Naive thymus-derived CD4-positive, alpha-beta T cell (primary cell): ENCODE data around the gene EPB41L2. TPM values are rescaled to one million over a fixed set of nuclear protein-coding genes. Genes with fewer than 3 reads are reported as not detected.

Source experiments
- ATAC-seq: fragments of 150-1000 bp; cut with Tn5 transposase; 2 replicates; pipeline ENCODE4 v1.10.0; 2021; ENCODE audit warnings: mild to moderate bottlenecking, moderate library complexity
- CTCF ChIA-PET: fragments of 350-600 bp; sonication (Branson Sonifier 250); formaldehyde crosslinking; loops from one replicate; lab custom pipeline; 2021; ENCODE audit warnings: antibody characterized with exemption; lab: Charles Lee
- POLR2A ChIA-PET: fragments of 350-600 bp; sonication (Branson Sonifier 250); formaldehyde crosslinking; loops from one replicate; lab custom pipeline; 2021; ENCODE audit warnings: antibody characterized with exemption, inconsistent platforms; lab: Charles Lee
- DNase-seq, 9 donors: peaks; one replicate each; pipeline versions ENCODE4 v3.0.0 to v3.0.0-alpha.2; 2020 to 2022; ENCODE audit warnings: mixed read lengths in 1 of 9
- H3K27ac ChIP-seq: one replicate; pipeline ENCODE4 v1.7.0; 2013; ENCODE audit warnings: mild to moderate bottlenecking, low read depth, low read length, moderate library complexity
- H3K27me3 ChIP-seq, 2 donors: one replicate each; pipeline ENCODE4 v1.7.0; 2013; ENCODE audit warnings: low read length in 2 of 2, mild to moderate bottlenecking in 2 of 2, moderate library complexity in 2 of 2; ENCODE audit not compliant: control insufficient read depth in 2 of 2, insufficient read depth in 2 of 2
- H3K36me3 ChIP-seq, 3 experiments: 1 replicate in 2 of 3; 2 replicates in 1 of 3; pipeline ENCODE4 v1.7.0; 2013; ENCODE audit warnings: low read length in 3 of 3, mild to moderate bottlenecking in 3 of 3, moderate library complexity in 1 of 3; ENCODE audit not compliant: insufficient read depth in 3 of 3, control insufficient read depth in 2 of 3
- H3K4me1 ChIP-seq, 2 donors: one replicate each; pipeline ENCODE4 v1.7.0; 2013; ENCODE audit warnings: low read length in 2 of 2, mild to moderate bottlenecking in 2 of 2, moderate library complexity in 1 of 2; ENCODE audit not compliant: control insufficient read depth in 2 of 2, insufficient read depth in 2 of 2
- H3K4me3 ChIP-seq: 2 replicates; pipeline ENCODE4 v1.7.0; 2013; ENCODE audit warnings: mild to moderate bottlenecking, low read length
- H3K9me3 ChIP-seq, 3 experiments: 1 replicate in 2 of 3; 2 replicates in 1 of 3; pipeline ENCODE4 v1.7.0; 2013; ENCODE audit warnings: low read length in 3 of 3; ENCODE audit not compliant: control insufficient read depth in 2 of 3
- H3K27ac Mint-ChIP-seq, 9 donors: one replicate each; pipeline ENCODE4 v1.8.0; 2020 to 2022; ENCODE audit warnings: mixed read lengths in 9 of 9, mild to moderate bottlenecking in 8 of 9, moderate library complexity in 5 of 9, inconsistent platforms in 2 of 9
- H3K27me3 Mint-ChIP-seq, 5 donors: one replicate each; pipeline ENCODE4 v1.8.0; 2021 to 2022; ENCODE audit warnings: mixed read lengths in 5 of 5, mild to moderate bottlenecking in 1 of 5
- H3K36me3 Mint-ChIP-seq, 5 donors: one replicate each; pipeline ENCODE4 v1.8.0; 2020 to 2022; ENCODE audit warnings: mixed read lengths in 5 of 5, mild to moderate bottlenecking in 3 of 5, inconsistent platforms in 1 of 5
- H3K4me1 Mint-ChIP-seq, 7 donors: one replicate each; pipeline ENCODE4 v1.8.0; 2020 to 2022; ENCODE audit warnings: mixed read lengths in 7 of 7, mild to moderate bottlenecking in 3 of 7, inconsistent platforms in 1 of 7
- H3K4me3 Mint-ChIP-seq, 10 donors: one replicate each; pipeline ENCODE4 v1.8.0; 2020 to 2022; ENCODE audit warnings: mild to moderate bottlenecking in 10 of 10, mixed read lengths in 10 of 10, moderate library complexity in 6 of 10, inconsistent platforms in 2 of 10
- H3K9me3 Mint-ChIP-seq, 11 donors: one replicate each; pipeline ENCODE4 v1.8.0; 2020 to 2022; ENCODE audit warnings: mixed read lengths in 11 of 11, mild to moderate bottlenecking in 4 of 11, inconsistent platforms in 1 of 11, moderate library complexity in 1 of 11
- intact Hi-C, 2 donors: fragments of 100-400 bp; cut with micrococcal nuclease; formaldehyde crosslinking; loops; one replicate each; pipeline ENCODE4 v1.15.1; 2023
- polyA plus RNA-seq, 2 donors: library from polyadenylated mRNA; unstranded; fragments of 300-500 nt; fragmentation: Illumina TruSeq; gene quantifications; one replicate each; pipeline ENCODE4 v1.2.3, GENCODE V29; 2021
- total RNA-seq, 6 experiments: library from RNA in 5 of 6; stranded (reverse) in 5 of 6; gene quantifications; 1 replicate in 5 of 6; 2 replicates in 1 of 6; pipeline ENCODE4 v1.2.3 and lab custom pipeline; 2021 to 2026

EPB41L2 gene
- total and polyA plus RNA-seq, 7 experiments from 2014 or later, result 4.6 to 26.9 (median 12.3) TPM

DNA sequence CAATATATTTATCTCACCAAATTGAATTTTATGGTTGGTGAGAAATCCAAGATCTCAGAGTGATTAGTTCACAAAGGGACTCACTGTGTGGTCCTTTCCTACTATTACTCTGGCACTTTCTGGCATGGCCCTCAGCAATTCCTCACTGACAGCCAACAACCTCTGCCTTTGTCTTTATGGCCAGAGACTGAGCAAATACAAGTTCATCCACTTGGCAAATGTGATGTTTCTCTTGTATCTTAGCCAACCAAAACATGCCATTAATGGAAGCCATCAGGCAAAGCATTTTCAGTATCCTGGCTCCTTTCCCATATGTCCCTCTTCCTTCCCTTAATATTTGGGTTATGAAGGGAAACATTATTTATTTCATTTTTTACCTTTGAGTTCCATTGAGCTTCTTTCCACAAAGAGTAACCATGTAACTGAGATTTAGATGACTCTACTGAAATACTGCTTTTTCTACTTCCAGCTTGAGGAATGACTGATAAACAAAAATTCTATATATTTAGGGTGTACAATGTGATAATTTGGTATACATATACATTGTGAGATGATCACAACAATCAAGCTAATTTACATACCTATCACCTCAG lies 266.6 kb downstream of the EPB41L2 start:
- H3K27ac ChIP-seq, result no peak overlapping the region
- Mint-ChIP-seq H3K9me3 (peaks cover 0 to 8% (median 0%) of the 10 kb centered on the region in 11 donors), H3K4me3 (no peak overlapping the region), H3K27me3 (peaks cover 0 to 8% (median 0%) of the 10 kb centered on the region in 5 donors), H3K27ac (no peak overlapping the region), H3K36me3 (no peaks in the 10 kb centered on the region), H3K4me1 (no peaks in the 10 kb centered on the region)
- intact Hi-C loops, result no loop called here
- H3K4me1 ChIP-seq, result no peaks in the 10 kb centered on the region
- ChIA-PET CTCF (interaction anchor here (0.6 kb wide), 1 partner anchor 1296 kb away, joined by 3 read pairs; no protein-coding TSS in a partner anchor), POLR2A (no interaction called here)
- no peaks in the 10 kb centered on the region for H3K27me3 ChIP-seq
- H3K36me3 ChIP-seq, result no peaks in the 10 kb centered on the region
- H3K9me3 ChIP-seq, result no peaks in the 10 kb centered on the region
- DNase-seq, result no peak
- H3K4me3 ChIP-seq, result no peak overlapping the region
- ATAC-seq, result no peak

- CTCF ChIA-PET, result no interaction called here
- intact Hi-C loops, result no loop called here
- H3K4me3 ChIP-seq, result no peak overlapping the region
These were observed 268.3 kb downstream of the EPB41L2 start for GRCh38 chr6:130794738-130795137.

GRCh38 chr6:130794010-130794697 lies 268.9 kb downstream of the EPB41L2 start:
- Histone ChIP-seq H3K9me3 (no peaks in the 10 kb centered on the region), H3K36me3 (no peaks in the 10 kb centered on the region), H3K4me3 (no peak overlapping the region), H3K4me1 (no peaks in the 10 kb centered on the region), H3K27me3 (no peaks in the 10 kb centered on the region), H3K27ac (no peak overlapping the region)
- H3K27me3 Mint-ChIP-seq, result peaks cover 0 to 5% (median 0%) of the 10 kb centered on the region in 5 donors
- H3K4me1 Mint-ChIP-seq, result no peaks in the 10 kb centered on the region
- H3K4me3 Mint-ChIP-seq, result no peak overlapping the region
- ChIA-PET CTCF (no interaction called here), POLR2A (no interaction called here)
- no peaks in the 10 kb centered on the region for H3K36me3 Mint-ChIP-seq
- intact Hi-C loops, result no loop called here
- H3K27ac Mint-ChIP-seq, result no peak overlapping the region
- peaks cover 0 to 5% (median 0%) of the 10 kb centered on the region in 11 donors for H3K9me3 Mint-ChIP-seq
- ATAC-seq, result no peak
- no peak for DNase-seq

More at GRCh38 chr6:130794738-130795137, 268.3 kb downstream of the EPB41L2 start:
- DNase-seq (no peak), ATAC-seq (no peak)
- Histone ChIP-seq H3K4me1 (no peaks in the 10 kb centered on the region), H3K9me3 (no peaks in the 10 kb centered on the region), H3K27ac (no peak overlapping the region), H3K27me3 (no peaks in the 10 kb centered on the region), H3K36me3 (no peaks in the 10 kb centered on the region)
- H3K36me3 Mint-ChIP-seq, result no peaks in the 10 kb centered on the region
- no peaks in the 10 kb centered on the region for H3K4me1 Mint-ChIP-seq
- no peak overlapping the region for H3K27ac Mint-ChIP-seq
- peaks cover 0 to 5% (median 0%) of the 10 kb centered on the region in 5 donors for H3K27me3 Mint-ChIP-seq
- POLR2A ChIA-PET, result no interaction called here
- no peak overlapping the region for H3K4me3 Mint-ChIP-seq
- H3K9me3 Mint-ChIP-seq, result peaks cover 0 to 8% (median 0%) of the 10 kb centered on the region in 11 donors

Other genes with a start within 250 kb of the EPB41L2 start
- not detected for gene SMLR1, start 235.8 kb downstream of the EPB41L2 start, total RNA-seq
- not detected for gene SMLR1, start 235.8 kb downstream of the EPB41L2 start, polyA plus RNA-seq
- gene AKAP7, start 72.2 kb upstream of the EPB41L2 start, total RNA-seq, result 10 to 100 TPM in 4 of 5 experiments, 1 to 10 TPM in 1; 6.5 to 20.2 (median 12.4) TPM
- gene AKAP7, start 72.2 kb upstream of the EPB41L2 start, polyA plus RNA-seq, result 10 to 100 TPM; 16.8 to 21.1 TPM